Measurements from ENCODE around the gene PEX14.

The PEX14 gene

GRCh38 chr1:10652626-10653025 lies 177.9 kb downstream of the PEX14 start:
- no peak for DNase-seq

- DNase-seq = no peak
Observed at GRCh38 chr1:10653370-10654125, 178.8 kb downstream of the PEX14 start.

DNA sequence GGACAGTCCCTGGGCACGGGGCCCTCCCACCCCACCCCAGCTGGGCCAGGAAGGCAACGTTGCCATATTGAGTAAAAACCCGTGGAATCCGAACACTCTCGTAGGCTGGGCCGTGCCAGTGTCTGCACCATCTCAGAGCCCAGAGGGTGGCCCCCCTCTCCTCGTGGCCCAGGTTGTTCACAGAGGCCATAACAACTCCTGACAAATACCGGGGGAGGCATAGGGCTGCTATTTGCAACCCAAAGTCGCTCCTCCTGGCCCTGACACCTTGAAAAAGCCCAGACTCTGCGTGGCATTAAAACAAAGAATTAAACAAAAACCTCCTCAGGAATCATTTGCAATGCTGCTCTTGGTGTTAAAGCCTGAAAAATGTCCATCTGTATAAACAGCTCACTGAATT lies 180.3 kb downstream of the PEX14 start:
- DNase-seq = no peak

DNA sequence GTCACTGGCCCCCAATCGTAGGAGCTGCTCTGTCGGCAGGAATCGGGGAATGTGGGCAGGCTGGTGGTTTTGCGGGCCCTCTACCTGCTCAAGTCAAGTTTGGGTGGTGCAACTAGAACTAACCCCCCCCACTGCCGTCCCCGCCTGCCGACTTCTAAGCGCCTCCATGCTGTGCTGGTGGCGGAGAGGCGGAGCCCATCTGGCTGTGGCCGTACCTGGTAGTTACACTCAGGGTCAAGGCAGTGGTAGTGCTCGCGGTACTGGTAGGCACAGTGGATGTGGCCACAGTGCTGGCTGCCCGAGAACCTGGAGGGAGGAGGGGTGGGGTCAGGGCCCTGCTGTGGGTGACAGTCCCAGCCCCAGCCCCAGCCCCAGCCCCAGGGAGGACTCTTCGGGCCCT lies 181.7 kb downstream of the PEX14 start:
- no peak for DNase-seq

- no peak for DNase-seq
Observed at GRCh38 chr1:10657088-10657847, 182.5 kb downstream of the PEX14 start.

DNA sequence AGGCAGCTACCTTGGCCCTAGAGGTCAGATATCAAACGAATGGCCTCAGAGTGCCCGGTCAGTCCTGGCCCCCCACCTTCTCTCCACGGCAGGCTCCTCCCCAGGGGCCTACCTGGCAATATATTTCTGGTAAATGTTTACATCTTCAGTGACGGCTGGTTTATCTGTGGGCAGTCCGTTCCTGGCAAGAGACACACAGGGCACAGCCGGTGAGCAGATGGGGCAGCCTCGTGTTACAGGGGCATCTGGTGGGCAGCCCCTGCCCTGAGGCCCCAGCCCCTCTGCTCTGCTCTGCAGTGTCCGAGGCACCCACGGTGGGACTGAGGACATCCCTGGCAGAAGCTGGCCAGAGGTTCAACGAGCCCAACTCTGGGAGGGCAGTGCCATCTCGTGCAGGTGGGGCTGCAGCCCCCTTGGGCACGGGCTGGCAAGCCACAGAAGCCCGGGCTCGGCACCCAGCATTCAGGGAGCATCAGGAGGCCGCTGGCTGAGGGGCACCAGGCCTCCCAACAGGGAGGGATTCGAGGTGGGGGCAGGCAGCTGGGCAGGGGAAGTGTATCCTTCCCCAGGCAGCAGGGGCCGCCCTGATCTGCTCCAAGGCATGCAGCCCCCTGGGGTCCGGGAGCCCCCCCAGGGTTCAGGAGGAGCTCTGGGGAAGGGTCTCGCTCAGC lies 183.8 kb downstream of the PEX14 start:
- DNase-seq = no peak

DNA sequence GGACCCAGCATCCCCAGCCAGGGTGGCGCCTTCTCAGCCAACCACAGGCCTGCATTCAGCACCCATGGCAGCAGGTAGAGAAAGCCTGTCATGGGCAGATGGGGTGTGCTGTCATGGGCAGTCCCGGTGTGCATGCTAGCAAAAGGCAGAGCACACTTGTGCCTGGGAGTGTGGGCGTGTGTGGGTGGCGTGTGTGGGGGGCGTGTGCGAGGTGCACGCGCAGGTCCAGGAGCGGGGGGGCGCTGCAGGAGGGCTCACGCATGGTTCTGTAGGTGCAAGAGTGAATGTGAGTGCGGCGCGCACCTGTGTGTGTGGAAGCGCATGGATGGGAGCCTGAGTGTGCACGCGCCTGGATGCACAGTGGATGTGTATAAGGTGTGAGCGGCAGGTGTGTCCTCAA lies 184.5 kb downstream of the PEX14 start:
- no peak for DNase-seq

GRCh38 chr1:10659646-10660540 lies 185.1 kb downstream of the PEX14 start:
- no peak for DNase-seq

- DNase-seq = no peak
Observed at GRCh38 chr1:10661453-10661852, 186.7 kb downstream of the PEX14 start.

DNA sequence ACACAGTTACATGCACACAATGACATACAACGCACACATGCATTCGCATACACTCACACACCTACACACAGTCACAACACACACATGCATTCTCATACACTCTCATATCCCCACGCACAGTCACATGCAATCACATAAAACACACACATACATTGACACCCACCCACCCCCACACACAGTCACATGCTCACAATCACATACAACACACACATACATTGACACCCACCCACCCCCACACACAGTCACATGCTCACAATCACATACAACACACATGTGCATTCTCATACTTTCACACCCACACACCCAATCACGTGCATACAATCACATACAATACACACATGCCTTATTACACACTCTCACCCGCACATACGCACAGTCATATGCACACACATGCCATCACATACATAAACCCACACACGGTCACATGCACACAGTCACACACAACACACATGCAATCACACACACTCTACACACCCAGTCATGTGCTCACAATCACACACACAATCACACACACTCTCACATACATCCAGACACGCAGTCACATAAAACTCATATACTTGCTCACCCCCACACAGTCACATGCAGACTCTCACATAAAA lies 187.4 kb downstream of the PEX14 start:
- DNase-seq = no peak

- no peak for DNase-seq
Observed at GRCh38 chr1:10662824-10663677, 188.3 kb downstream of the PEX14 start.

DNA sequence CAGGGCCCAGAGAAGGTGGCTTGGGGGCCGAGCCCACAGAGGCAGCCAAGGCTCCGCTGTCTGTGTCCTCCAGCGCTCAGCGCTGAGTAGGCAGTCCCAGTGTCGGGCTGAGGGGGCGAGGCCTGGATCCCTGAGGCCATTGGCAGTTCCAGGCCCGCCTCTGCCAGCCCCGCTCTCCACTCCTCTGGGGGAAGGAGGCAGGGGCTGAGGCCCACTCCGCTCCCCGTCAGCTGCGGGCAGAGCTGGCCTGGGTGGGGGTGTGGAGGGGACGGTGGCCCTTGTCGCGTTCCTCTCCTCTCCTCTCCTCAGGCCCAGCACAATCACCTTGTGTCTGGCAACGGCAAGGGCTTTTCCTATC lies 188.9 kb downstream of the PEX14 start:
- DNase-seq = no peak

DNA sequence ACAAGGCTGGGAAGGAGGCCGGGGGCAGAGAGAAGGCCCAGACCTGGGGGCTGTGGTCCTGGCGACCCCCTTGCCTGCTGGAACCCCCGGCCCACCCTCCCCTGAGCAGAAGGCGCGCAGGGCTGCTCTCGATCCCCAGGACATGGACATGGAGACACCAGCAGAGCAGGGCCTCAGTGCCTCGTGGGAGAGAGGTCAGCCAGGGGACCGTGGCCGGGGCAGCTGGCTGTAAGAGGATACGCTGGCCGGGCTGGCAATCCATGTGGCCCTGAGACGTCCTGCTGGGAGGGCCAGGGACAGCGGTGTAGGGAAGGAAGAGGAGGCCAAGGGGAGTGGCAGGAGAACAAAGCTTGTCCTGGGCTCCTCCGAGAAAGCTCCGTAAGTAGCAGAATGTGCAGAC lies 189.5 kb downstream of the PEX14 start:
- DNase-seq = no peak

GRCh38 chr1:10665226-10665625 lies 190.5 kb downstream of the PEX14 start:
- no peak for DNase-seq

GRCh38 chr1:10665930-10666850 lies 191.4 kb downstream of the PEX14 start:
- DNase-seq = no peak

GRCh38 chr1:10667861-10668761 lies 193.4 kb downstream of the PEX14 start:
- no peak for DNase-seq

GRCh38 chr1:10669570-10669969 lies 194.8 kb downstream of the PEX14 start:
- no peak for DNase-seq

GRCh38 chr1:10670190-10670589 lies 195.4 kb downstream of the PEX14 start:
- DNase-seq = no peak

GRCh38 chr1:10671090-10671489 lies 196.3 kb downstream of the PEX14 start:
- DNase-seq = no peak
